GM11168 (cell line): ENCODE data around the gene EDNRA.

Experiments used
- in situ Hi-C: fragments of 300-500 bp; cut with MboI; formaldehyde crosslinking; loops from one replicate; pipeline ENCODE4 v1.12.0; 2022; ENCODE audit warnings: low sequenced_read_pairs; ENCODE audit not compliant: unreplicated experiment

The EDNRA gene

GRCh38 chr4:147533331-147533730 lies 52.4 kb downstream of the EDNRA start:
- in situ Hi-C loops: no loop called here

DNA sequence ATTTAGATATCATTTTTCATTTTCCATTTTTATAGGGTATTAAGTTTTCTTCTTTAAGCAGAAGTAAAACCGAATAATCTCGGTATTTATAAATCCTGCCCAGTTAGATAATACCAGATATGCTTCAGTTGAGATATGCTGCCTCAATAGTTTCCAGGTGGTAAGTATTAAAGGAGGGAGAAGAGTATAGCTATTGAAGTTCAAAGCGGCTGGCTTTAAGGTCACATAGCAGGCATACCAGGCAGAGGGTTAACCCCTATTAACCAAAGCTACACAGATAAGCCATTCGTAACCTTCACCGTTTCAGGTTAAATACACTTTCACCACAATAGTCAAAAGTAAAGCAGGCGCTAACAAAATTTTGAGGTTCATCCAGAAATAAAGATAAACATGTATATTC lies 54.2 kb downstream of the EDNRA start:
- in situ Hi-C loops: no loop called here

DNA sequence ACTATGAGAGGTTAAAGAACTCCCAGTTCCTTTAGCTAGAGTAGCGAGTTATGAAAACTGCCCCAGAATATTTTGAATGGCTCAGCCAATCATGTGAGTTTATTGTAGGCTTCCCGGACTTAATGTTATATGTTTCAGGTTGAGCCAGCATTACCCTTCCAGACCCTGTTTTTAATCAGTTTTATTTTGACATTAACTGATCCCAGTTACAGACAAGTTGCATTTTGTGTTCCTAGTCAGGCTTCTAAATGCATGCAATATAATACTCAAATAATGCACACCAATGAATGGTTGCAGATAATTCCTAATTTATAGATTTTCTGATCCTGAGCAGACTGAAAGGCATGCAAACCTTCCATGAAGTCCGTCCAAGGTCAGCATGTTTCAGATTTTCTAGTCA lies 57.8 kb downstream of the EDNRA start:
- in situ Hi-C loops: no loop called here

- in situ Hi-C loops: no loop called here
These were observed 59.1 kb downstream of the EDNRA start for GRCh38 chr4:147539959-147540358.

GRCh38 chr4:147542229-147542990 lies 61.5 kb downstream of the EDNRA start:
- in situ Hi-C loops: no loop called here

DNA sequence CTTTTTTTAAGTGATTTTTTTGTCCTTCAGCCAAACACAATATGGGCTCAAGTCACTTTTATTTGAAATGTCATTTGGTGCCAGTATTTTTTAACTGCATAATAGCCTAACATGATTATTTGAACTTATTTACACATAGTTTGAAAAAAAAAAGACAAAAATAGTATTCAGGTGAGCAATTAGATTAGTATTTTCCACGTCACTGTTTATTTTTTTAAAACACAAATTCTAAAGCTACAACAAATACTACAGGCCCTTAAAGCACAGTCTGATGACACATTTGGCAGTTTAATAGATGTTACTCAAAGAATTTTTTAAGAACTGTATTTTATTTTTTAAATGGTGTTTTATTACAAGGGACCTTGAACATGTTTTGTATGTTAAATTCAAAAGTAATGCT lies 62.1 kb downstream of the EDNRA start:
- in situ Hi-C loops: no loop called here

- in situ Hi-C loops: no loop called here
These were observed 65.5 kb downstream of the EDNRA start for GRCh38 chr4:147546349-147546748.

GRCh38 chr4:147547314-147548056 lies 66.6 kb downstream of the EDNRA start:
- in situ Hi-C loops: no loop called here

GRCh38 chr4:147548256-147548655 lies 67.4 kb downstream of the EDNRA start:
- in situ Hi-C loops: no loop called here

DNA sequence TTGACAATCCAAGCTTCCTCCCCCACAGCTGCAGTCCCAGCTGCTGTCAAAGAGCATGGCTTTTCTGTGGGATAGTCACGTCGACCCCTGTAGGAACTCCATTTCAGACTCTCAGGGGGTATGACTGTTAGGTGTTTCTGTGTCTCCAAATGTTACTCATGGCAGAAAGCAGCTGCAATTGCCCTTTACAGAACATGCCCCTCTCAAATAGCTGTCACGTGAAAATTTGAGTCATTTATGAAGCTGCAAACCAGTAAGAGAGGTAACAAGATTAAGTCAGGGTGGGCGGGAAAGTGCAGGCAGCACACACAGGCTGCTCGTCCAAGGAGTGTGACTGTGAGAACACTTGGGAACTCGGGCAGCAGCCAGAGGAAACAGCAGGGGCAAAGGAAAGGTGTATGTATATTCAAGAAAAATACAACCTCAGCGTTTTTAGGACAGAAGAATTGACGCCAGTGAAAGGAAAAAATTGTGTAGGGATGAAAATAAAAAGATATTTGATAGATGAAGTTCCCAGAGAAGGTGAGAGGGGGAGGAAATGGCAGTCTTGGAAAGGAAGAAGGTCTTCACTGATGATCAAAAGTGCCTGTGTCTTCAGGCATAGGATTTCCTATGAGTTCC lies 69.8 kb downstream of the EDNRA start:
- in situ Hi-C loops: no loop called here

GRCh38 chr4:147560625-147561024 lies 79.7 kb downstream of the EDNRA start:
- in situ Hi-C loops: no loop called here

- in situ Hi-C loops: no loop called here
These were observed 85.9 kb downstream of the EDNRA start for GRCh38 chr4:147566762-147567161.

- in situ Hi-C loops: no loop called here
These were observed 86.4 kb downstream of the EDNRA start for GRCh38 chr4:147567276-147567675.

GRCh38 chr4:147570616-147571015 lies 89.7 kb downstream of the EDNRA start:
- in situ Hi-C loops: loop anchor here (10.0 kb wide), 1 partner anchor 416 kb away; no protein-coding TSS in a partner anchor

GRCh38 chr4:147571036-147571770 lies 90.3 kb downstream of the EDNRA start:
- in situ Hi-C loops: loop anchor here (10.0 kb wide), 1 partner anchor 416 kb away; no protein-coding TSS in a partner anchor

DNA sequence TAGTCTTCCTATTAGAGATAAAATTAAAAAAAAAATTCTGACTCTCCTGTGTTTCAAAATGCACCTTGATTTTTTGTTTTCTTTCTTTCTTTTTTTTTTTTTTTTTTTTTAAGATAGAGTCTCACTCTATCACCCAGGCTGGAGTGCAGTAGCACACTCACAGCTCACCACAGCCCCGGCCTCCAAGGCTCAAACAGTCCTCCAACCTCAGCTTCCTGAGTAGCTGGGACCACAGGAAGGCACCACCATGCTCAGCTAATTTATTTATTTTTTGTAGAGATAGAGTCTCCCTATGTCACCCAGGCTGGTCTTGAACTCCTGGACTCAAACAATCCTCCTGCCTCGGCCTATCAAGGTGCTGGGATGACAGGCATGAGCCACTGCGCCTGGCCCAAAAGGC lies 95.2 kb downstream of the EDNRA start:
- in situ Hi-C loops: loop anchor here (10.0 kb wide), 1 partner anchor 421 kb away; no protein-coding TSS in a partner anchor

DNA sequence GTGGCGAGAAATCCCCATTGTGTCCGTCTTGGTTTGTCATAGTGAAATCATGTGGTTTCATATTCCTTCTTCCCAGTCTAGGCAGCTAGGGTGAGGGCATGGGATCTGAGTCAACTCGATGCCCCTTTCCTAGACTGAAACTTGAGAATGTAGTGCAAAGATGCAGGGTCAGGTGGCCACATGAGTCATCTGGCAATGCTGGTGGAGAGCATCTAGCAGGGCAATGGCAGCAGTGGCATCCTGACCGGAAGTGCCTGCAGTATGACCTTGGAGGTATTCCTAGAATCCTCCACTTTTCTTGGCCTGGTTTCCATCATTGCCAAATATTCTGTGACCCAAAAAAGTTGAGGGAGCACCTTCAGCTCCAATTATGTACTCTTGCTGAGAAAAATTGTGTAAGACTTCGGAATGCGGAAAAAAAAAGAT lies 97.2 kb downstream of the EDNRA start:
- in situ Hi-C loops: loop anchor here (10.0 kb wide), 1 partner anchor 423 kb away; no protein-coding TSS in a partner anchor

GRCh38 chr4:147578593-147578992 lies 97.7 kb downstream of the EDNRA start:
- in situ Hi-C loops: loop anchor here (10.0 kb wide), 1 partner anchor 424 kb away; no protein-coding TSS in a partner anchor

DNA sequence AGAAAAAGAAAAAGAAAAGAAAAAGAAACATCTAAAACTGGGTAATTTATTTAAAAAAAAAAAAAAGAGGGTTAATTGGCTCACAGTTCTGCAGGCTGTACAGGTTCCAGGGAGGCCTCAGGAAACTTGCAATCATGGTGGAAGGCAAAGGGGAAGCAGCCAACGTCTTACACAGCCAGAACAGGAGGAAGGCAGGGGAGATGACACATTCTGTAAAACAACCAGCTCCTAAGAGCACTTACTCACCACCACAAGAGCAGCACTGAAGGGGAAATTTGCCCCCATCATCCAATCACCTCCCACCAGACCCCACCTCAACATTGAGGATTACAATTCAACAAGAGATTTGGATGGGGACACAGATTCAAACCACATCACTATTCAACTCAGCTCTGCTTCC lies 99.5 kb downstream of the EDNRA start:
- in situ Hi-C loops: no loop called here
